WERI-Rb-1 (cell line): Measurements from ENCODE around the gene CRK.

Source experiments
- DNase-seq: peaks from one replicate; pipeline ENCODE4 v3.0.0-alpha.2; 2020
- H3K27ac ChIP-seq: fragments of 250-450 bp; sonication (Bioruptor Pico); 2 replicates; pipeline ENCODE4 v1.5.1; 2020; ENCODE audit warnings: mild to moderate bottlenecking, moderate library complexity
- H3K27me3 ChIP-seq: fragments of 250-450 bp; sonication (Bioruptor Pico); 2 replicates; pipeline ENCODE4 v1.5.1; 2021; ENCODE audit warnings: mild to moderate bottlenecking, low read depth, moderate library complexity; ENCODE audit not compliant: insufficient read depth, severe bottlenecking
- H3K36me3 ChIP-seq: fragments of 250-450 bp; sonication (Bioruptor Pico); 2 replicates; pipeline ENCODE4 v1.5.1; 2020; ENCODE audit warnings: mild to moderate bottlenecking, moderate library complexity
- H3K4me3 ChIP-seq: 2 replicates; pipeline ENCODE4 v1.5.1; 2011; ENCODE audit warnings: low read depth, mild to moderate bottlenecking, control low read depth, low read length
- H3K9me3 ChIP-seq: fragments of 250-450 bp; sonication (Bioruptor Pico); 2 replicates; pipeline ENCODE4 v1.5.1; 2021; ENCODE audit warnings: mild to moderate bottlenecking, moderate library complexity; ENCODE audit not compliant: severe bottlenecking
- CTCF ChIP-seq: IDR thresholded peaks from 2 replicates; pipeline ENCODE4 v1.5.1; 2011; ENCODE audit warnings: low read depth, mild to moderate bottlenecking, control low read depth, inconsistent platforms, low read length

Gene CRK

GRCh38 chr17:1442187-1442586, 13.8 kb downstream of the CRK start:
- no peak overlapping the region for H3K27ac ChIP-seq
- no peaks in the 10 kb centered on the region for H3K9me3 ChIP-seq
- peaks cover 7% of the 10 kb centered on the region for H3K36me3 ChIP-seq
- DNase-seq: no peak
- TF ChIP-seq CTCF: no peak
- no peaks in the 10 kb centered on the region for H3K27me3 ChIP-seq
- no peak overlapping the region for H3K4me3 ChIP-seq

GRCh38 chr17:1440921-1441320, 15.1 kb downstream of the CRK start:
- no peak for TF ChIP-seq CTCF
- no peaks in the 10 kb centered on the region for H3K9me3 ChIP-seq
- H3K36me3 ChIP-seq: peaks cover 19% of the 10 kb centered on the region
- H3K27ac ChIP-seq: no peak overlapping the region
- DNase-seq: no peak
- H3K27me3 ChIP-seq: no peaks in the 10 kb centered on the region
- no peak overlapping the region for H3K4me3 ChIP-seq

- Histone ChIP-seq H3K4me3 (no peak overlapping the region), H3K36me3 (peaks cover 36% of the 10 kb centered on the region), H3K27ac (no peak overlapping the region), H3K9me3 (no peaks in the 10 kb centered on the region), H3K27me3 (no peaks in the 10 kb centered on the region)
- DNase-seq: no peak
- TF ChIP-seq CTCF: no peak
Observed at GRCh38 chr17:1438593-1439083, 17.4 kb downstream of the CRK start.

- no peak for TF ChIP-seq CTCF
Observed at GRCh38 chr17:1435326-1435725, 20.7 kb downstream of the CRK start.

GRCh38 chr17:1434150-1434549, 21.9 kb downstream of the CRK start:
- Histone ChIP-seq H3K9me3 (no peaks in the 10 kb centered on the region), H3K4me3 (no peak overlapping the region), H3K27me3 (no peaks in the 10 kb centered on the region), H3K36me3 (peaks cover 55% of the 10 kb centered on the region), H3K27ac (no peak overlapping the region)
- TF ChIP-seq CTCF: no peak
- DNase-seq: no peak

More at GRCh38 chr17:1435326-1435725, 20.7 kb downstream of the CRK start:
- Histone ChIP-seq H3K27me3 (no peaks in the 10 kb centered on the region), H3K27ac (no peak overlapping the region), H3K9me3 (no peaks in the 10 kb centered on the region), H3K4me3 (no peak overlapping the region), H3K36me3 (peaks cover 51% of the 10 kb centered on the region)
- no peak for DNase-seq

- no peak for DNase-seq
- H3K27me3 ChIP-seq: no peaks in the 10 kb centered on the region
- no peaks in the 10 kb centered on the region for H3K9me3 ChIP-seq
- TF ChIP-seq CTCF: no peak
- H3K27ac ChIP-seq: no peak overlapping the region
- peaks cover 50% of the 10 kb centered on the region for H3K36me3 ChIP-seq
- no peak overlapping the region for H3K4me3 ChIP-seq
Observed at GRCh38 chr17:1431631-1432104, 24.4 kb downstream of the CRK start.
